H9 (cell line): ENCODE measurements around the gene ZRANB3. TPM values are rescaled to one million over a fixed set of nuclear protein-coding genes. Genes with fewer than 3 reads are reported as not detected.

Experiments used
- DNase-seq: peaks from one replicate; pipeline ENCODE4 v3.0.0-alpha.2; 2017
- H2AFZ ChIP-seq: one replicate; pipeline ENCODE4 v1.6.1; 2013; ENCODE audit warnings: mild to moderate bottlenecking, low read length, control low read depth, moderate library complexity
- H2AK5ac ChIP-seq: 2 replicates; pipeline ENCODE4 v1.6.1; 2013; ENCODE audit warnings: low read length, control low read depth, mixed read lengths; ENCODE audit not compliant: insufficient read length
- H2BK120ac ChIP-seq: one replicate; pipeline ENCODE4 v1.6.1; 2013; ENCODE audit warnings: low read depth, mild to moderate bottlenecking, low read length, control low read depth, inconsistent platforms; ENCODE audit not compliant: poor library complexity, severe bottlenecking
- H2BK12ac ChIP-seq: 2 replicates; pipeline ENCODE4 v1.6.1; 2013; ENCODE audit warnings: low read length, control low read depth, mixed read lengths, low read depth; ENCODE audit not compliant: insufficient read length
- H2BK15ac ChIP-seq: 2 replicates; pipeline ENCODE4 v1.6.1; 2013; ENCODE audit warnings: low read depth, low read length, control low read depth
- H2BK20ac ChIP-seq: one replicate; pipeline ENCODE4 v1.6.1; 2013; ENCODE audit warnings: low read depth, mild to moderate bottlenecking, low read length, control low read depth, inconsistent platforms; ENCODE audit not compliant: poor library complexity, severe bottlenecking
- H2BK5ac ChIP-seq: 2 replicates; pipeline ENCODE4 v1.6.1; 2013; ENCODE audit warnings: low read length, control low read depth, mixed read lengths; ENCODE audit not compliant: insufficient read length
- H3K14ac ChIP-seq: 2 replicates; pipeline ENCODE4 v1.6.1; 2013; ENCODE audit warnings: low read length, control low read depth; ENCODE audit not compliant: insufficient read depth
- H3K18ac ChIP-seq: 2 replicates; pipeline ENCODE4 v1.6.1; 2013; ENCODE audit warnings: low read depth, mild to moderate bottlenecking, mixed read lengths, low read length, control low read depth; ENCODE audit not compliant: insufficient read length
- H3K23ac ChIP-seq: 2 replicates; pipeline ENCODE4 v1.6.1; 2013; ENCODE audit warnings: low read length, control low read depth, mixed read lengths, low read depth; ENCODE audit not compliant: insufficient read length
- H3K23me2 ChIP-seq: 2 replicates; pipeline ENCODE4 v1.6.1; 2013; ENCODE audit warnings: low read depth, mild to moderate bottlenecking, mixed read lengths, low read length, control low read depth; ENCODE audit not compliant: insufficient read length, poor library complexity, severe bottlenecking
- H3K27ac ChIP-seq: 2 replicates; pipeline ENCODE4 v1.5.1; 2013; ENCODE audit warnings: low read length, control low read depth, mixed read lengths, low read depth; ENCODE audit not compliant: insufficient read length
- H3K27me3 ChIP-seq: 2 replicates; pipeline ENCODE4 v1.6.1; 2013; ENCODE audit warnings: low read length, control low read depth, inconsistent platforms; ENCODE audit not compliant: insufficient read depth
- H3K4ac ChIP-seq: 2 replicates; pipeline ENCODE4 v1.6.1; 2013; ENCODE audit warnings: low read depth, mild to moderate bottlenecking, control low read depth, inconsistent platforms, low read length, moderate library complexity
- H3K4me1 ChIP-seq: 2 replicates; pipeline ENCODE4 v1.6.1; 2013; ENCODE audit warnings: low read length, control low read depth, inconsistent platforms; ENCODE audit not compliant: insufficient read depth
- H3K4me2 ChIP-seq: 2 replicates; pipeline ENCODE4 v1.6.1; 2013; ENCODE audit warnings: low read length, control low read depth, mixed read lengths; ENCODE audit not compliant: insufficient read length, insufficient read depth
- H3K56ac ChIP-seq: 2 replicates; pipeline ENCODE4 v1.6.1; 2013; ENCODE audit warnings: low read depth, mild to moderate bottlenecking, mixed read lengths, low read length, control low read depth; ENCODE audit not compliant: insufficient read length
- H3K79me1 ChIP-seq: 2 replicates; pipeline ENCODE4 v1.6.1; 2013; ENCODE audit warnings: low read depth, mild to moderate bottlenecking, moderate library complexity, low read length, control low read depth, inconsistent platforms; ENCODE audit not compliant: insufficient read depth, poor library complexity, severe bottlenecking
- H3K79me2 ChIP-seq: 2 replicates; pipeline ENCODE4 v1.6.1; 2013; ENCODE audit warnings: low read length, control low read depth, inconsistent platforms; ENCODE audit not compliant: insufficient read depth
- H3K9ac ChIP-seq: 2 replicates; pipeline ENCODE4 v1.6.1; 2013; ENCODE audit warnings: low read length, control low read depth, mixed read lengths; ENCODE audit not compliant: insufficient read length; ENCODE audit errors: extremely low read depth
- H3K9me3 ChIP-seq: one replicate; pipeline ENCODE4 v1.6.1; 2013; ENCODE audit warnings: low read depth, low read length, inconsistent platforms; ENCODE audit not compliant: control insufficient read depth
- H3T11ph ChIP-seq: one replicate; pipeline ENCODE4 v1.6.1; 2013; ENCODE audit warnings: mild to moderate bottlenecking, low read length, control low read depth, inconsistent platforms
- H4K20me1 ChIP-seq: one replicate; pipeline ENCODE4 v1.6.1; 2013; ENCODE audit not compliant: control insufficient read depth, insufficient read length, insufficient read depth
- H4K5ac ChIP-seq: 2 replicates; pipeline ENCODE4 v1.6.1; 2013; ENCODE audit warnings: low read depth, mild to moderate bottlenecking, mixed read lengths, low read length, control low read depth; ENCODE audit not compliant: insufficient read length
- H4K8ac ChIP-seq: replicated peaks from 2 replicates; pipeline ENCODE4 v1.6.1; 2013; ENCODE audit warnings: low read length, control low read depth, mixed read lengths, low read depth; ENCODE audit not compliant: insufficient read length
- H4K91ac ChIP-seq: 2 replicates; pipeline ENCODE4 v1.6.1; 2013; ENCODE audit warnings: low read depth, mild to moderate bottlenecking, moderate library complexity, mixed read lengths, low read length, control low read depth; ENCODE audit not compliant: insufficient read length
- H3K27ac Mint-ChIP-seq, 3 experiments: 2 replicates in 2 of 3; 3 replicates in 1 of 3; pipeline ENCODE4 v1.8.0; 2020 to 2021; ENCODE audit warnings: mixed read lengths in 3 of 3, mild to moderate bottlenecking in 1 of 3, moderate library complexity in 1 of 3
- H3K27me3 Mint-ChIP-seq: 2 replicates; pipeline ENCODE4 v1.8.0; 2021; ENCODE audit warnings: low read depth, mild to moderate bottlenecking, moderate library complexity, mixed read lengths
- H3K36me3 Mint-ChIP-seq, 3 experiments: 2 replicates in 2 of 3; 3 replicates in 1 of 3; pipeline ENCODE4 v1.8.0; 2020 to 2021; ENCODE audit warnings: low read depth in 3 of 3, mixed read lengths in 3 of 3; ENCODE audit not compliant: insufficient read depth in 1 of 3
- H3K4me1 Mint-ChIP-seq, 2 experiments: 2 replicates each; pipeline ENCODE4 v1.8.0; 2020; ENCODE audit warnings: mixed read lengths in 2 of 2
- H3K4me3 Mint-ChIP-seq, 2 experiments: 2 replicates in 1 of 2; 3 replicates in 1 of 2; pipeline ENCODE4 v1.8.0; 2020 to 2021; ENCODE audit warnings: mild to moderate bottlenecking in 2 of 2, mixed read lengths in 2 of 2, moderate library complexity in 1 of 2
- H3K9me3 Mint-ChIP-seq, 2 experiments: 2 replicates in 1 of 2; 3 replicates in 1 of 2; pipeline ENCODE4 v1.8.0; 2020; ENCODE audit warnings: mild to moderate bottlenecking in 2 of 2, mixed read lengths in 2 of 2, moderate library complexity in 1 of 2
- CTCF ChIP-seq: fragments of 200-600 bp; sonication (generic); conservative IDR thresholded peaks from 3 replicates; pipeline ENCODE4 v1.8.0; 2021; ENCODE audit warnings: antibody characterized with exemption, mild to moderate bottlenecking
- WGBS: extraction: QIAGEN DNeasy Blood & Tissue Kit; methylation state at CpG from one replicate; pipeline ENCODE4 v1.1.7; 2013; ENCODE audit warnings: missing lambda C conversion rate, low lambda C conversion rate, mixed read lengths; ENCODE audit not compliant: insufficient read length; ENCODE audit errors: extremely low coverage; 5-methylcytosine and 5-hydroxymethylcytosine counted together
- total RNA-seq: library from RNA; stranded (reverse); gene quantifications from 2 replicates; pipeline ENCODE4 v1.2.1, GENCODE V29; 2021

The ZRANB3 gene
- total RNA-seq, 1 experiment from 2014 or later = 16.7 TPM

- no peak overlapping the region for H3K4ac ChIP-seq
These were observed 1.6 kb upstream of the ZRANB3 start for GRCh38 chr2:135532581-135532980.

More at GRCh38 chr2:135532581-135532980, 1.6 kb upstream of the ZRANB3 start:
- no peaks in the 10 kb centered on the region for H3K79me1 ChIP-seq
- H3K4me1 ChIP-seq = no peaks in the 10 kb centered on the region
- H3K27ac ChIP-seq = no peak overlapping the region
- H3K36me3 Mint-ChIP-seq = peaks cover 27 to 37% (median 34%) of the 10 kb centered on the region in 3 experiments
- no peaks in the 10 kb centered on the region for H3K27me3 Mint-ChIP-seq
- no peak overlapping the region for H3K4me3 Mint-ChIP-seq
- no peak overlapping the region for H2BK5ac ChIP-seq
- H3K9ac ChIP-seq = no peak overlapping the region
- no peaks in the 10 kb centered on the region for H4K20me1 ChIP-seq
- H3K9me3 Mint-ChIP-seq = peaks cover 13 to 14% of the 10 kb centered on the region in 2 experiments; a peak in 4 of 5 replicates
- no peak overlapping the region for H4K8ac ChIP-seq
- no peak overlapping the region for H3K14ac ChIP-seq
- H3K56ac ChIP-seq = no peak overlapping the region
- H3K23ac ChIP-seq = no peak overlapping the region
- H3K4me2 ChIP-seq = peak overlapping the region; percentile 41
- TF ChIP-seq CTCF = no peak
- no peak overlapping the region for H3K27ac Mint-ChIP-seq
- no peak overlapping the region for H2BK12ac ChIP-seq
- H3K79me2 ChIP-seq = peaks cover 17% of the 10 kb centered on the region; the same call in 1 of the 2 replicates
- WGBS = no CpG with 5 or more reads among the region's 3 CpGs
- no peak overlapping the region for H2BK120ac ChIP-seq
- no peak overlapping the region for H4K5ac ChIP-seq
- DNase-seq = no peak
- H3K9me3 ChIP-seq = no peaks in the 10 kb centered on the region
- H2AK5ac ChIP-seq = no peak overlapping the region
- H2BK15ac ChIP-seq = no peak overlapping the region
- no peak overlapping the region for H2BK20ac ChIP-seq
- H3K27me3 ChIP-seq = no peaks in the 10 kb centered on the region
- peaks cover 3% of the 10 kb centered on the region for H3K23me2 ChIP-seq
- peaks cover 11 to 23% of the 10 kb centered on the region in 2 experiments for H3K4me1 Mint-ChIP-seq
- H4K91ac ChIP-seq = no peak overlapping the region
- H3K18ac ChIP-seq = no peak overlapping the region
- H2AFZ ChIP-seq = no peak overlapping the region
- no peak overlapping the region for H3T11ph ChIP-seq
